Right lobe of liver (tissue), 6 donors: ENCODE results near the gene DZIP1. TPM values are rescaled to one million over a fixed set of nuclear protein-coding genes. Genes with fewer than 3 reads are reported as not detected.

Experiments used
- ATAC-seq, 4 donors: fragments of 200-7000 bp; cut with Tn5 transposase; one replicate each; pipeline ENCODE4 v1.9.1; 2020; ENCODE audit warnings: mild to moderate bottlenecking in 4 of 4, moderate library complexity in 4 of 4
- DNase-seq, 3 donors: peaks; one replicate each; pipeline ENCODE4 v3.0.0-alpha.2; 2020
- H3K27ac ChIP-seq, 3 donors: fragments of 200-600 bp; one replicate each; pipeline ENCODE4 v1.8.0; 2022
- H3K27me3 ChIP-seq, 2 donors: fragments of 200-600 bp; one replicate each; pipeline ENCODE4 v1.8.0; 2022
- H3K36me3 ChIP-seq, 4 donors: fragments of 200-600 bp; sonication (generic) in 1 of 4; one replicate each; pipeline versions ENCODE4 v1.5.1 to v1.8.0; 2017 to 2022; ENCODE audit warnings: control low read depth in 1 of 4
- H3K4me1 ChIP-seq, 4 donors: fragments of 200-600 bp; sonication (generic) in 1 of 4; one replicate each; pipeline versions ENCODE4 v1.5.1 to v1.8.0; 2017 to 2022; ENCODE audit warnings: control low read depth in 1 of 4
- H3K4me3 ChIP-seq, 3 donors: fragments of 200-600 bp; one replicate each; pipeline ENCODE4 v1.8.0; 2022
- H3K9me3 ChIP-seq, 4 donors: fragments of 200-600 bp; sonication (generic) in 1 of 4; one replicate each; pipeline versions ENCODE4 v1.5.1 to v1.8.0; 2017 to 2022; ENCODE audit warnings: control low read depth in 1 of 4
- POLR2A ChIP-seq: fragments of 450-650 bp; IDR thresholded peaks from one replicate; pipeline ENCODE4 v1.6.1; 2017; ENCODE audit warnings: antibody characterized with exemption, mild to moderate bottlenecking
- WGBS: methylation state at CpG from one replicate; pipeline ENCODE4 v1.1.6; 2018; ENCODE audit warnings: low coverage, low lambda C conversion rate; ENCODE audit not compliant: insufficient coverage; ENCODE audit errors: missing lambda C conversion rate; 5-methylcytosine and 5-hydroxymethylcytosine counted together
- intact Hi-C, 2 donors: fragments of 100-400 bp; cut with DNase I; formaldehyde crosslinking; loops; one replicate each; pipeline versions ENCODE4 v1.11.2 to v1.14.1; 2022
- total RNA-seq, 6 experiments: library from RNA; depleted of rRNA in 2 of 6; stranded (reverse); fragments of >200 nt in 2 of 6; fragmentation: NEBNext Ultra II Directional in 3 of 6; extraction: Animal tissue kit (Norgen Biotek cat#: 25700) in 3 of 6; gene quantifications; one replicate each; pipeline versions ENCODE4 v1.1.0 to v1.2.4, GENCODE V29; 2016 to 2023
- TF ChIP-seq, protein P1 (sequence below), 4 donors: fragments of 200-600 bp in 3 of 4; fragments of 450-650 bp in 1 of 4; IDR thresholded peaks; one replicate each; pipeline versions ENCODE4 v1.5.1 to v1.8.0; 2016 to 2022; ENCODE audit warnings: antibody characterized with exemption in 4 of 4, mild to moderate bottlenecking in 2 of 4
- donor health status: DM: no; HTN: yes; CAD: no.
- donor health status: DM: no; HTN: no; CAD: no.
- donor health status: DM: no; HTN: no; CAD: no.
- donor health status: DM: no; HTN: yes; CAD: no.
- donor health status: DM: no; HTN: yes; CAD: no.

The DZIP1 gene
- total RNA-seq, 6 experiments from 2014 or later: 0.59 to 1.5 (median 0.94) TPM

DNA sequence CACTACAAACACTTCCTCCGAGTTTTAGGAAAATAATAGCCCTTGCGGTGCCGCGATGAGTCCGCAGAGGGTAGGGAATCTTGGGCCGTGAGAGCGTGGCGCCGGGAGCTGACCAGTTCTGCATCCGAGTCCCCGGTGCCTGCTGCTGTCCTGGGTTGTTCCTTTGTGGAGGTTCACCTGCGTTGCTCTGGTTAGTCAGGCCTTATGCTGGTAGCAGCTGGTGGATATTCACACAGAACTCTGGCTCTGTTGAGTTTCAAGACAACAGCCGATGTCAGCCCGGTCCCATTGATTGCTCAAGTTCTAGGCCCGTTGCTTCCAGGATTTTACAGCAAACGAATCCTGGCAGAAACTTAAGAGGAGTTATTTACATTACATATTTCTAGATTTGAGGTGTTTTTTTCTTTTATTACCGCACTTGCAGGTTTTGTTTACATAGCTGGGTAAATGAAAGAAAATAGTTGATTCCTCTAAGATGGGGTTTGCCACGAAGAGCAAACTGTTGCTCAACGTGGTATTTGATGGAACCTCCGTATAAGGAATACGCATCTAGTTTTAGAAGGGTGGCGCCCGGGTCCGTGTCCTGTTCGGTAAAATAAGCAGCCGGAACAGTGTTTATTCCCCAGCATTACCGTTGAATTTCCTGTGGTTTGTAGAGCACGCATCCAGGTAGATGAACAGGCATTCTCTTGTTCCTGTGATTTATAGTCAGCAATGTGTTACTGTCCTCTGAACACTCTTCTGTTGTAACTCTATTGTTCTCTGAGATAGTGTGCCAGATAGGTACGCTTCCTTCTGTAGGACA is 90.7 kb downstream of the DZIP1 start:
- peak in 3 of 4 donors; percentile 22 to 43 (median 30) for ATAC-seq
- 21% methylated on average over 26 of the region's 29 CpGs for WGBS
- intact Hi-C loops: no loop called here

DNA sequence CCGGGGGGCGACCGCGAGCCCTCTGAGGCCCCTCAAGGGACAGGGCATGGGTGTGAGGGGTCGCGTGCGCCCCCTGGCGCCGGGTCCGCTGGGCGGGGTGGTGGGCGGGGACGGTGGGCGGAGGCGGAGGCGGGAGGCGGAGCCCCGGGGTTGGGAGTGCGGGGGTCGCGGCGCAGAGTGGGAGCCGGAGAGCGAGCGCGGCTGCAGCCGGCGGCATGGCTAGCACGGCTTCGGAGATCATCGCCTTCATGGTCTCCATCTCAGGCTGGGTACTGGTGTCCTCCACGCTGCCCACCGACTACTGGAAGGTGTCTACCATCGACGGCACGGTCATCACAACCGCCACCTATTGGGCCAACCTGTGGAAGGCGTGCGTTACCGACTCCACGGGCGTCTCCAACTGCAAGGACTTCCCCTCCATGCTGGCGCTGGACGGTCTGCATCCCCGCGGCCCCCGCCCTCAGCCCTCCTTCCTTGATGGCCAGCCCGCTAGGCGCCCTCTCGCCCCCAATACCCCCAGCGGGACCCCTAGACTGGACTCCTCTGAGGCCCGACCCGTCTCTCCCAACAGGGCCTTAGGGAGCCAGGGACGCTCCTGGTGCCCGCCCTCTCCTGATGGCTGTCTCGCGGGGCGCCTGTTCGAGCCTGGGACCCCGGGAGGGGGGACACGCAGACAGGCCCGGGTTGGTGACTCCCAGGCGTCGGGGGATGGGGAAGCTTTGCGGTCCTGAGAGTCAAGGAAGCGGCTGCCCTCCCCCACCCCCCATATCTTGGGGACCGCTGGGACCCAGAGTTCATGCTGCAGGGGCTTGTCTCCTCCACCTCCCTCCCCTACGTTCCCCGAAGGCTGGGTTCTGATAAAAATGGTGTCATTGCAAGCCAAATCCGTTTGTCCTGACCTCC is 91.7 kb downstream of the DZIP1 start, which contains the start of gene CLDN10:
Gene CLDN10, plus strand, starts transcription at position 182 of the 903 bp plus-strand sequence. Its CDS starts 34 bp downstream, at position 216.
- no peaks in the 10 kb centered on the region for H3K9me3 ChIP-seq
- TF ChIP-seq POLR2A: no peak
- TF ChIP-seq, protein P1, sequence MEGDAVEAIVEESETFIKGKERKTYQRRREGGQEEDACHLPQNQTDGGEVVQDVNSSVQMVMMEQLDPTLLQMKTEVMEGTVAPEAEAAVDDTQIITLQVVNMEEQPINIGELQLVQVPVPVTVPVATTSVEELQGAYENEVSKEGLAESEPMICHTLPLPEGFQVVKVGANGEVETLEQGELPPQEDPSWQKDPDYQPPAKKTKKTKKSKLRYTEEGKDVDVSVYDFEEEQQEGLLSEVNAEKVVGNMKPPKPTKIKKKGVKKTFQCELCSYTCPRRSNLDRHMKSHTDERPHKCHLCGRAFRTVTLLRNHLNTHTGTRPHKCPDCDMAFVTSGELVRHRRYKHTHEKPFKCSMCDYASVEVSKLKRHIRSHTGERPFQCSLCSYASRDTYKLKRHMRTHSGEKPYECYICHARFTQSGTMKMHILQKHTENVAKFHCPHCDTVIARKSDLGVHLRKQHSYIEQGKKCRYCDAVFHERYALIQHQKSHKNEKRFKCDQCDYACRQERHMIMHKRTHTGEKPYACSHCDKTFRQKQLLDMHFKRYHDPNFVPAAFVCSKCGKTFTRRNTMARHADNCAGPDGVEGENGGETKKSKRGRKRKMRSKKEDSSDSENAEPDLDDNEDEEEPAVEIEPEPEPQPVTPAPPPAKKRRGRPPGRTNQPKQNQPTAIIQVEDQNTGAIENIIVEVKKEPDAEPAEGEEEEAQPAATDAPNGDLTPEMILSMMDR (IDR thresholded peaks at IDR 0.05): peak in 1 of 4 donors; percentile 11
- H3K27ac ChIP-seq: no peak within 1 kb of the TSS
- 2% methylated on average over 19 of the region's 70 CpGs for WGBS
- H3K36me3 ChIP-seq: no peaks in the 10 kb centered on the region
- DNase-seq (no peak), ATAC-seq (peak in 3 of 4 donors; percentile 13 to 59 (median 30))
- intact Hi-C loops: no loop called here
- peaks cover 0 to 5% (median 0%) of the 10 kb centered on the region in 4 donors for H3K4me1 ChIP-seq
- H3K4me3 ChIP-seq: peak within 1 kb of the TSS in 1 of 3 donors; percentile 4
- peaks cover 0 to 12% of the 10 kb centered on the region in 2 donors for H3K27me3 ChIP-seq

More for the DNA sequence above, 90.7 kb downstream of the DZIP1 start:
- TF ChIP-seq, protein P1 (IDR thresholded peaks at IDR 0.05): no peak
- TF ChIP-seq POLR2A: no peak
- Histone ChIP-seq H3K27me3 (peaks cover 0 to 12% of the 10 kb centered on the region in 2 donors), H3K4me1 (peaks cover 0 to 5% (median 0%) of the 10 kb centered on the region in 4 donors), H3K9me3 (no peaks in the 10 kb centered on the region), H3K27ac (no peak overlapping the region), H3K36me3 (no peaks in the 10 kb centered on the region), H3K4me3 (peak overlapping the region in 1 of 3 donors; percentile 4)
- DNase-seq: no peak

DNA sequence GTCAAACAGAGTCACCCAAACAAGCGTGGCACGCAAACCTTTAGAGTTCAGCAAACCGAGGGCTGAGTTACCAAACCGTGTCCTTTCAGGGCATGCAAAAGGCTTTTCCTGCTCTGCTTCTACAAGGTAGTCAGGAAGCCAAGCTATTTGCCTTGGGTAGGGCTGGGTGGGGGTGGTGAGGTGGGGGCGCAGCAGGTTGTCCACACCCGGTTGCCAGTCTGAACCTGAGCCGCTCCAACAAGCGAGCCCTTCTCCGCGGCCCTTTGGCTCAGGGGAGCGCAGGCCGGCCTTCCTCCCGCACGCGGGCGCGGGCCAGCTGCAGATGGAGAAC is 92.3 kb downstream of the DZIP1 start:
- no peak for TF ChIP-seq POLR2A
- TF ChIP-seq, protein P1 (IDR thresholded peaks at IDR 0.05): no peak
- Histone ChIP-seq H3K27ac (no peak overlapping the region), H3K4me1 (peaks cover 0 to 5% (median 0%) of the 10 kb centered on the region in 4 donors), H3K36me3 (no peaks in the 10 kb centered on the region), H3K27me3 (peaks cover 0 to 12% of the 10 kb centered on the region in 2 donors), H3K4me3 (peak overlapping the region in 1 of 3 donors; percentile 2), H3K9me3 (no peaks in the 10 kb centered on the region)
- WGBS: 37% methylated on average over 5 of the region's 17 CpGs
- ATAC-seq (no peak), DNase-seq (no peak)
- intact Hi-C loops: no loop called here

DNA sequence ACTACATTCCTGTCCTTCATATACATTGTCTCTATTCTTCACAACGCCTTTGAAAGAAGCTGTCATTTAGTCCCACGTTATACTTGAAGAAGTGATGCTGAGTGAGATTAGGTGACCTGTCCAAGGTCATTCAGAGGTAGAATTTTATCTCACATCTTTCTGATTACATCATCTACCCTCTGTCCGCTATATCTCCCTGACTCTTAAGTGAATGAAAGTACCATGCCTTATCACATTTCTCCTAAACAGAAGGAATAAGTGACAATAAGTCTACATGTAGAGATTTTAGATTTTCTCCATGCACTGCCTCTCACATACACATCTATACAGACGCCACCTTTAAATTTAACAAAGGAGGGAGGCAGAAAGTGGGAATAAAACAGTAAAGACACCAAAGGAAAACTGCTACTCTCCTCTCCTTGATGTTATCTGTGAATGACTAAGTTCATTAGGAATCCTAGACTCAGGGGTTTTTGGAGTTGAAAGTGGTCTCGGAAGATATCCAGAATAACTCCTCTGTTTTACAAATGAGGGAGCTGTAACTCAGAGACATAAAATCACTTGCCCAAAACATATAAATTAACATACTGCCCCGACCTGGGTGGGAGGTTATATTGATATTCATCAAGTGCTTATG is 96.9 kb downstream of the DZIP1 start:
- ATAC-seq (no peak), DNase-seq (no peak)
- no peak for TF ChIP-seq POLR2A
- TF ChIP-seq, protein P1 (IDR thresholded peaks at IDR 0.05): no peak
- H3K4me1 ChIP-seq: no peaks in the 10 kb centered on the region
- H3K27me3 ChIP-seq: no peaks in the 10 kb centered on the region
- no peaks in the 10 kb centered on the region for H3K9me3 ChIP-seq
- no peak overlapping the region for H3K4me3 ChIP-seq
- H3K27ac ChIP-seq: no peak overlapping the region
- no peaks in the 10 kb centered on the region for H3K36me3 ChIP-seq
- intact Hi-C loops: no loop called here
- 39% methylated on average over 6 of the region's 6 CpGs for WGBS
